HepG2 (cell line): Measurements from ENCODE around the gene HTR1D.

Source experiments
- PBX2 ChIP-seq: IDR thresholded peaks from 2 replicates; pipeline ENCODE4 v1.6.1; 2016; ENCODE audit warnings: control low read depth
- RFX5 ChIP-seq: IDR thresholded peaks from 2 replicates; pipeline ENCODE4 v1.6.1; 2011; ENCODE audit warnings: low read depth, low read length, improper control_type of control experiment
- TF ChIP-seq, protein P1 (sequence below), 2 experiments: sonication (generic) in 1 of 2; formaldehyde crosslinking in 1 of 2; IDR thresholded peaks; 2 replicates each; pipeline versions ENCODE4 v1.5.1 to v1.6.1; 2011 to 2020; ENCODE audit warnings: borderline replicate concordance in 1 of 2, low read depth in 1 of 2, low read length in 1 of 2, mild to moderate bottlenecking in 1 of 2, missing genetic modification reagents in 1 of 2, moderate library complexity in 1 of 2

GRCh38 chr1:23166854-23167253 is 50.4 kb downstream of the HTR1D start:
- no peak for TF ChIP-seq RFX5
- TF ChIP-seq, protein P1, sequence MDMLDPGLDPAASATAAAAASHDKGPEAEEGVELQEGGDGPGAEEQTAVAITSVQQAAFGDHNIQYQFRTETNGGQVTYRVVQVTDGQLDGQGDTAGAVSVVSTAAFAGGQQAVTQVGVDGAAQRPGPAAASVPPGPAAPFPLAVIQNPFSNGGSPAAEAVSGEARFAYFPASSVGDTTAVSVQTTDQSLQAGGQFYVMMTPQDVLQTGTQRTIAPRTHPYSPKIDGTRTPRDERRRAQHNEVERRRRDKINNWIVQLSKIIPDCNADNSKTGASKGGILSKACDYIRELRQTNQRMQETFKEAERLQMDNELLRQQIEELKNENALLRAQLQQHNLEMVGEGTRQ (IDR thresholded peaks at IDR 0.05; ENCODE audit: low read depth, low read length), result no peak
- TF ChIP-seq, protein P1 (CRISPR knock-in tag; IDR thresholded peaks at IDR 0.05; ENCODE audit: borderline replicate concordance), result no peak
- no peak for TF ChIP-seq PBX2 (CRISPR knock-in tag)
